IMR-90 (cell line): ENCODE measurements around the gene STMN1. TPM values are rescaled to one million over a fixed set of nuclear protein-coding genes. Genes with fewer than 3 reads are reported as not detected.
A peak's percentile ranks its signal among the peaks of the same experiment; 100 is the strongest.

Source experiments
- ATAC-seq: fragments of 200-7000 bp; cut with Tn5 transposase; 2 replicates; pipeline ENCODE4 v1.9.1; 2020; ENCODE audit warnings: low read depth, mild to moderate bottlenecking, moderate library complexity
- BruUV-seq: library from RNA; stranded (reverse); fragments of 400-500 nt; replicated peaks from 2 replicates; lab custom pipeline; 2021; lab: Mats Ljungman, UMichigan
- CTCF ChIA-PET: fragments of 300-600 bp; formaldehyde crosslinking; extraction: SDS; loops from one replicate; lab custom pipeline; 2021; ENCODE audit warnings: antibody characterized with exemption; lab: Yijun Ruan, JAX
- POLR2A ChIA-PET: fragments of 300-600 bp; sonication (Branson Sonifier 250); formaldehyde crosslinking; loops from one replicate; lab custom pipeline; 2022; ENCODE audit warnings: antibody characterized with exemption; ENCODE audit not compliant: unreplicated experiment; lab: Charles Lee
- DNase-seq: peaks from one replicate; pipeline ENCODE4 v3.0.0; 2013
- H2AFZ ChIP-seq: replicated peaks from 2 replicates; pipeline ENCODE3; 2013; ENCODE audit warnings: low read length, mild to moderate bottlenecking; ENCODE audit not compliant: poor library complexity
- H2AK5ac ChIP-seq: 2 replicates; pipeline ENCODE4 v1.6.1; 2013; ENCODE audit warnings: low read depth, low read length, inconsistent platforms
- H2AK9ac ChIP-seq: replicated peaks from 2 replicates; pipeline ENCODE3; 2013; ENCODE audit warnings: mild to moderate bottlenecking, low read depth, low read length, moderate library complexity; ENCODE audit not compliant: poor library complexity
- H2BK120ac ChIP-seq: 2 replicates; pipeline ENCODE4 v1.6.1; 2013; ENCODE audit warnings: low read depth, low read length, inconsistent platforms
- H2BK15ac ChIP-seq: 3 replicates; pipeline ENCODE4 v1.6.1; 2013; ENCODE audit warnings: low read depth, low read length, inconsistent platforms
- H2BK20ac ChIP-seq: 2 replicates; pipeline ENCODE4 v1.6.1; 2013; ENCODE audit warnings: low read depth, mild to moderate bottlenecking, inconsistent platforms, low read length, moderate library complexity
- H2BK5ac ChIP-seq: 2 replicates; pipeline ENCODE4 v1.6.1; 2013; ENCODE audit warnings: mild to moderate bottlenecking, low read depth, low read length, inconsistent platforms; ENCODE audit not compliant: poor library complexity, severe bottlenecking
- H3K14ac ChIP-seq: replicated peaks from 2 replicates; pipeline ENCODE4 v1.6.1; 2013; ENCODE audit warnings: low read depth, low read length, inconsistent platforms
- H3K18ac ChIP-seq: 2 replicates; pipeline ENCODE4 v1.6.1; 2013; ENCODE audit warnings: low read depth, low read length, control low read depth
- H3K23ac ChIP-seq: 2 replicates; pipeline ENCODE4 v1.6.1; 2013; ENCODE audit warnings: low read depth, low read length, inconsistent platforms
- H3K27ac ChIP-seq: 2 replicates; pipeline ENCODE4 v1.5.1; 2013; ENCODE audit warnings: mild to moderate bottlenecking, control low read depth, low read length; ENCODE audit not compliant: insufficient read depth
- H3K27me3 ChIP-seq: 2 replicates; pipeline ENCODE4 v1.6.1; 2013; ENCODE audit warnings: low read length; ENCODE audit not compliant: control insufficient read depth, insufficient read depth
- H3K36me3 ChIP-seq: 2 replicates; pipeline ENCODE4 v1.6.1; 2013; ENCODE audit warnings: low read length, mixed read lengths; ENCODE audit not compliant: control insufficient read depth, insufficient read depth
- H3K4ac ChIP-seq: 2 replicates; pipeline ENCODE4 v1.6.1; 2013; ENCODE audit warnings: low read depth, low read length, inconsistent platforms
- H3K4me1 ChIP-seq: 2 replicates; pipeline ENCODE4 v1.6.1; 2013; ENCODE audit warnings: low read length, mixed read lengths; ENCODE audit not compliant: control insufficient read depth, insufficient read depth
- H3K4me2 ChIP-seq: 2 replicates; pipeline ENCODE4 v1.6.1; 2013; ENCODE audit warnings: low read depth, mild to moderate bottlenecking, control low read depth, low read length, moderate library complexity
- H3K4me3 ChIP-seq: 2 replicates; pipeline ENCODE4 v1.5.1; 2013; ENCODE audit warnings: low read depth, mild to moderate bottlenecking, control low read depth, low read length, moderate library complexity; ENCODE audit not compliant: insufficient read depth
- H3K56ac ChIP-seq: 2 replicates; pipeline ENCODE4 v1.6.1; 2013; ENCODE audit warnings: low read length, inconsistent platforms; ENCODE audit not compliant: insufficient read depth; ENCODE audit errors: extremely low read depth
- H3K79me1 ChIP-seq, 2 experiments: 2 replicates each; pipeline ENCODE4 v1.6.1; 2013; ENCODE audit warnings: low read length in 2 of 2, inconsistent platforms in 1 of 2, low read depth in 1 of 2
- H3K9ac ChIP-seq: 2 replicates; pipeline ENCODE4 v1.6.1; 2013; ENCODE audit warnings: low read depth, low read length, control low read depth
- H3K9me1 ChIP-seq: 2 replicates; pipeline ENCODE4 v1.6.1; 2013; ENCODE audit warnings: low read length, inconsistent platforms; ENCODE audit not compliant: insufficient read depth
- H3K9me3 ChIP-seq: 2 replicates; pipeline ENCODE4 v1.6.1; 2013; ENCODE audit warnings: low read length; ENCODE audit not compliant: control insufficient read depth, insufficient read depth
- H4K20me1 ChIP-seq: 2 replicates; pipeline ENCODE4 v1.6.1; 2013; ENCODE audit warnings: low read length, inconsistent platforms; ENCODE audit not compliant: insufficient read depth
- H4K5ac ChIP-seq: 2 replicates; pipeline ENCODE4 v1.6.1; 2013; ENCODE audit warnings: mild to moderate bottlenecking, low read depth, low read length, control low read depth
- H4K8ac ChIP-seq, 2 experiments: 2 replicates each; pipeline ENCODE4 v1.6.1; 2013; ENCODE audit warnings: low read depth in 2 of 2, low read length in 2 of 2, control low read depth in 1 of 2, inconsistent platforms in 1 of 2
- H4K91ac ChIP-seq: 2 replicates; pipeline ENCODE4 v1.6.1; 2013; ENCODE audit warnings: low read depth, low read length, inconsistent platforms; ENCODE audit not compliant: insufficient read depth
- BHLHE40 ChIP-seq: fragments of 150-350 bp; IDR thresholded peaks from 2 replicates; pipeline ENCODE4 v1.6.1; 2016; ENCODE audit warnings: mild to moderate bottlenecking, low read depth, low read length
- CEBPB ChIP-seq: IDR thresholded peaks from 2 replicates; pipeline ENCODE4 v1.6.1; 2012; ENCODE audit warnings: low read depth, low read length, improper control_type of control experiment
- CHD1 ChIP-seq: IDR thresholded peaks from 2 replicates; pipeline ENCODE4 v1.6.1; 2012; ENCODE audit warnings: low read depth, low read length, improper control_type of control experiment
- CTCF ChIP-seq: conservative IDR thresholded peaks from 2 replicates; pipeline ENCODE4 v1.5.1; 2012; ENCODE audit warnings: mild to moderate bottlenecking, low read depth, low read length, improper control_type of control experiment
- ELK1 ChIP-seq: fragments of 150-350 bp; IDR thresholded peaks from 2 replicates; pipeline ENCODE4 v1.6.1; 2016; ENCODE audit warnings: low read depth, mild to moderate bottlenecking, low read length, moderate library complexity, borderline replicate concordance
- FOS ChIP-seq: fragments of 150-350 bp; IDR thresholded peaks from 2 replicates; pipeline ENCODE4 v1.6.1; 2016; ENCODE audit warnings: low read depth, low read length
- MAFK ChIP-seq: IDR thresholded peaks from 2 replicates; pipeline ENCODE4 v1.6.1; 2012; ENCODE audit warnings: low read depth, low read length, improper control_type of control experiment
- MAZ ChIP-seq: IDR thresholded peaks from 2 replicates; pipeline ENCODE4 v1.6.1; 2012; ENCODE audit warnings: low read depth, mild to moderate bottlenecking, low read length, improper control_type of control experiment, moderate library complexity, borderline replicate concordance
- MXI1 ChIP-seq: IDR thresholded peaks from 2 replicates; pipeline ENCODE4 v1.6.1; 2012; ENCODE audit warnings: low read depth, mild to moderate bottlenecking, low read length, moderate library complexity, borderline replicate concordance
- NFE2L2 ChIP-seq: fragments of 150-350 bp; IDR thresholded peaks from 2 replicates; pipeline ENCODE4 v1.6.1; 2016; ENCODE audit warnings: low read depth, mild to moderate bottlenecking, low read length
- POLR2A ChIP-seq: IDR thresholded peaks from 2 replicates; pipeline ENCODE4 v1.6.1; 2012; ENCODE audit warnings: mild to moderate bottlenecking, low read depth, low read length
- RAD21 ChIP-seq: IDR thresholded peaks from 2 replicates; pipeline ENCODE4 v1.6.1; 2012; ENCODE audit warnings: low read length, improper control_type of control experiment
- RCOR1 ChIP-seq: IDR thresholded peaks from 2 replicates; pipeline ENCODE4 v1.6.1; 2012; ENCODE audit warnings: mild to moderate bottlenecking, low read length, improper control_type of control experiment; ENCODE audit not compliant: insufficient replicate concordance
- RFX5 ChIP-seq: IDR thresholded peaks from 2 replicates; pipeline ENCODE4 v1.8.0; 2012; ENCODE audit warnings: low read depth, mild to moderate bottlenecking, low read length, moderate library complexity
- SMC3 ChIP-seq: fragments of 150-350 bp; IDR thresholded peaks from 2 replicates; pipeline ENCODE4 v1.6.1; 2016; ENCODE audit warnings: low read depth, mild to moderate bottlenecking, antibody characterized with exemption, low read length, moderate library complexity
- WGBS, 2 experiments: methylation state at CpG; one replicate each; pipeline versions ENCODE4 v1.1.5 to v1.1.7; 2013; ENCODE audit warnings: missing lambda C conversion rate in 2 of 2; ENCODE audit not compliant: insufficient read length in 1 of 2; ENCODE audit errors: extremely low coverage in 2 of 2; 5-methylcytosine and 5-hydroxymethylcytosine counted together
- dilution Hi-C: fragments of 300-500 bp; cut with HindIII; formaldehyde crosslinking; loops from one replicate; pipeline ENCODE4 v1.14.3; 2018; ENCODE audit warnings: low sequenced_read_pairs; ENCODE audit not compliant: unreplicated experiment
- in situ Hi-C: fragments of 300-500 bp; cut with MboI; formaldehyde crosslinking; loops from 3 replicates; pipeline ENCODE4 v1.14.3; 2019; ENCODE audit warnings: low sequenced_read_pairs, inconsistent platforms, mixed read lengths
- intact Hi-C: fragments of 100-400 bp; cut with micrococcal nuclease; formaldehyde crosslinking; loops from 2 replicates; pipeline ENCODE4 v1.10.0; 2022
- polyA plus RNA-seq, 3 experiments: library from polyadenylated mRNA; depleted of rRNA; stranded (reverse); fragments of >200 nt; gene quantifications; 2 replicates each; pipeline ENCODE4 v1.2.3, GENCODE V29; 2012; ENCODE audit warnings: low replicate concordance in 1 of 3
- total RNA-seq: library from RNA; depleted of rRNA; stranded (reverse); fragments of >200 nt; gene quantifications from 2 replicates; pipeline ENCODE4 v1.2.3, GENCODE V29; 2012

The STMN1 gene
- total and polyA plus RNA-seq, 2 of the 4 experiments (the other 2 are of a cell fraction), result 93.0 to 273 TPM

GRCh38 chr1:25875154-25875855, 30.9 kb downstream of the STMN1 start, which contains the start of gene PAQR7:
Gene PAQR7 (minus strand): TSS chr1:25875708. CDS start chr1:25863839, 11,869 bp downstream.
- Histone ChIP-seq H3K36me3 (peaks cover 2% of the 10 kb centered on the region), H2AK9ac (peak within 1 kb of the TSS; percentile 98), H3K27ac (peak within 1 kb of the TSS; percentile 58), H2BK5ac (peak within 1 kb of the TSS; percentile 14), H3K14ac (peak within 1 kb of the TSS; percentile 97), H3K4me3 (peak within 1 kb of the TSS; percentile 54), H2BK15ac (peak within 1 kb of the TSS; percentile 74; the same call in 1 of the 3 replicates), H2AK5ac (peak within 1 kb of the TSS; percentile 88), H3K9me3 (no peaks in the 10 kb centered on the region), H3K4ac (peak within 1 kb of the TSS; percentile 96), H4K5ac (peak within 1 kb of the TSS; percentile 96), H2BK20ac (0 out of 2 replicates have a peak within 1 kb of the TSS, but pooled peaks have one; percentile 36), H3K56ac (peak within 1 kb of the TSS; percentile 32; the same call in 1 of the 2 replicates), H4K20me1 (0 out of 2 replicates have a peak, but pooled peaks cover 3% of the 10 kb centered on the region), H4K91ac (peak within 1 kb of the TSS; percentile 88), H3K23ac (peak within 1 kb of the TSS; percentile 99), H3K4me2 (peak within 1 kb of the TSS; percentile 97), H2AFZ (peak within 1 kb of the TSS; percentile 96), H3K18ac (peak within 1 kb of the TSS; percentile 68), H3K27me3 (no peaks in the 10 kb centered on the region), H2BK120ac (peak within 1 kb of the TSS; percentile 63), H3K9me1 (peaks cover 5% of the 10 kb centered on the region; the same call in 1 of the 2 replicates), H3K9ac (peak within 1 kb of the TSS; percentile 80), H3K4me1 (peaks cover 18% of the 10 kb centered on the region), H3K79me1 (peaks cover 38 to 39% of the 10 kb centered on the region in 2 experiments), H4K8ac (peak within 1 kb of the TSS; percentile 87 to 98)
- POLR2A ChIA-PET, result interaction anchor here (0.8 to 0.9 kb wide), 2 partner anchors 11 to 17 kb away, joined by 4 read pairs; no protein-coding TSS in a partner anchor
- ATAC-seq, result peak; percentile 90
- BruUV-seq, result no TSS peak
- 0% methylated on average over 69 of the region's 75 CpGs; no CpG with 5 or more reads in 1 of the 2 experiments for WGBS, 2 experiments
- intact Hi-C loops (no loop called here), dilution Hi-C loops (no loop called here), in situ Hi-C loops (no loop called here)
- DNase-seq, result peak; percentile 70
- CTCF ChIA-PET, result interaction anchor here (0.7 to 1.3 kb wide), 2 partner anchors 20 to 122 kb away, joined by 3 to 4 read pairs; partner anchors contain the start of gene PAFAH2
- no peak for TF ChIP-seq NFE2L2
- TF ChIP-seq BHLHE40, result peak; percentile 26; the same call in 1 of the 2 replicates
- no peak for TF ChIP-seq ELK1
- no peak for TF ChIP-seq SMC3
- TF ChIP-seq MXI1, result peak; percentile 70
- no peak for TF ChIP-seq RCOR1
- TF ChIP-seq MAZ, result peak; percentile 57; the same call in 1 of the 2 replicates
- TF ChIP-seq CEBPB, result no peak
- TF ChIP-seq CHD1, result no peak
- no peak for TF ChIP-seq MAFK
- no peak for TF ChIP-seq FOS
- no peak for TF ChIP-seq RFX5
- no peak for TF ChIP-seq CTCF
- TF ChIP-seq POLR2A, result no peak
- 0 out of 2 replicates have a peak, but pooled peaks have one; percentile 8 for TF ChIP-seq RAD21
